GM21360 (cell line): ENCODE measurements around the gene HK2.
"Not testable (repeated sequence)": the region's sequence is repeated elsewhere in the genome, so short reads cannot be mapped to it uniquely, and the experiment has no call there.

ENCODE experiments used
- ATAC-seq: cut with Tn5 transposase; IDR thresholded peaks from one replicate; pipeline ENCODE4 v1.9.1; 2021; ENCODE audit warnings: mild to moderate bottlenecking, moderate library complexity; ENCODE audit not compliant: unreplicated experiment

HK2 gene

GRCh38 chr2:74834792-74835755, 1.1 kb downstream of the HK2 start:
- ATAC-seq: peak; percentile 41

GRCh38 chr2:74835831-74836674, 2.1 kb downstream of the HK2 start:
- no peak for ATAC-seq

- no peak for ATAC-seq
Observed at GRCh38 chr2:74836675-74837401, 2.9 kb downstream of the HK2 start.

GRCh38 chr2:74841641-74842040, 7.7 kb downstream of the HK2 start:
- no peak for ATAC-seq

- no peak for ATAC-seq
Observed at GRCh38 chr2:74843433-74843832, 9.5 kb downstream of the HK2 start.

GRCh38 chr2:74843899-74844298, 10.0 kb downstream of the HK2 start:
- ATAC-seq: peak; percentile 86

- ATAC-seq: no peak
Observed at GRCh38 chr2:74844752-74845151, 10.8 kb downstream of the HK2 start.

GRCh38 chr2:74845217-74845751, 11.4 kb downstream of the HK2 start:
- ATAC-seq: no peak

GRCh38 chr2:74845991-74846390, 12.1 kb downstream of the HK2 start:
- ATAC-seq: no peak

GRCh38 chr2:74846481-74846880, 12.6 kb downstream of the HK2 start:
- ATAC-seq: no peak

- ATAC-seq: no peak
Observed at GRCh38 chr2:74847070-74847858, 13.3 kb downstream of the HK2 start.

GRCh38 chr2:74849228-74849892, 15.4 kb downstream of the HK2 start:
- ATAC-seq: peak; percentile 73

GRCh38 chr2:74850496-74851190, 16.7 kb downstream of the HK2 start:
- ATAC-seq: no peak

GRCh38 chr2:74851191-74851566, 17.3 kb downstream of the HK2 start:
- ATAC-seq: no peak

- ATAC-seq: not testable (repeated sequence)
Observed at GRCh38 chr2:74853360-74853759, 19.4 kb downstream of the HK2 start.

- no peak for ATAC-seq
Observed at GRCh38 chr2:74854401-74854800, 20.5 kb downstream of the HK2 start.

GRCh38 chr2:74855114-74855707, 21.3 kb downstream of the HK2 start:
- not testable (repeated sequence) for ATAC-seq

- ATAC-seq: no peak
Observed at GRCh38 chr2:74856004-74856578, 22.2 kb downstream of the HK2 start.
